Nephron progenitor cell (in vitro differentiated cells): ENCODE results near the gene DAAM2.

Experiments used
- DNase-seq: peaks from one replicate; pipeline ENCODE4 v3.0.0; 2021
- H3K27ac Mint-ChIP-seq: 2 replicates; pipeline ENCODE4 v1.8.0; 2021; ENCODE audit warnings: mild to moderate bottlenecking, moderate library complexity, mixed read lengths
- H3K27me3 Mint-ChIP-seq: 2 replicates; pipeline ENCODE4 v1.8.0; 2021; ENCODE audit warnings: mild to moderate bottlenecking, low read depth, mixed read lengths; ENCODE audit not compliant: poor library complexity
- H3K36me3 Mint-ChIP-seq: 2 replicates; pipeline ENCODE4 v1.8.0; 2021; ENCODE audit warnings: low read depth, mixed read lengths
- H3K4me1 Mint-ChIP-seq: 2 replicates; pipeline ENCODE4 v1.8.0; 2021; ENCODE audit warnings: mixed read lengths
- H3K4me3 Mint-ChIP-seq: 2 replicates; pipeline ENCODE4 v1.8.0; 2021; ENCODE audit warnings: mild to moderate bottlenecking, moderate library complexity, mixed read lengths
- H3K9me3 Mint-ChIP-seq: 2 replicates; pipeline ENCODE4 v1.8.0; 2021; ENCODE audit warnings: mild to moderate bottlenecking, moderate library complexity, mixed read lengths
- CTCF ChIP-seq: fragments of 200-600 bp; sonication (generic); IDR thresholded peaks from 2 replicates; pipeline ENCODE4 v1.5.0; 2021; ENCODE audit warnings: antibody characterized with exemption

The DAAM2 gene

GRCh38 chr6:39908838-39909583, 116.8 kb downstream of the DAAM2 start:
- no peak overlapping the region for H3K4me3 Mint-ChIP-seq

GRCh38 chr6:39909701-39910100, 117.5 kb downstream of the DAAM2 start:
- Mint-ChIP-seq H3K27me3 (peaks cover 2% of the 10 kb centered on the region), H3K4me3 (no peak overlapping the region), H3K36me3 (peaks cover 49% of the 10 kb centered on the region), H3K27ac (no peak overlapping the region), H3K4me1 (peaks cover 19% of the 10 kb centered on the region), H3K9me3 (no peaks in the 10 kb centered on the region)
- TF ChIP-seq CTCF = no peak
- no peak for DNase-seq

More at GRCh38 chr6:39908838-39909583, 116.8 kb downstream of the DAAM2 start:
- H3K27me3 Mint-ChIP-seq = peaks cover 2% of the 10 kb centered on the region
- H3K36me3 Mint-ChIP-seq = peaks cover 49% of the 10 kb centered on the region
- peaks cover 19% of the 10 kb centered on the region for H3K4me1 Mint-ChIP-seq
- no peak for TF ChIP-seq CTCF
- H3K27ac Mint-ChIP-seq = no peak overlapping the region
- no peak for DNase-seq
- H3K9me3 Mint-ChIP-seq = no peaks in the 10 kb centered on the region

GRCh38 chr6:39910164-39910563, 118.0 kb downstream of the DAAM2 start:
- no peak for TF ChIP-seq CTCF
- DNase-seq = no peak
- no peak overlapping the region for H3K27ac Mint-ChIP-seq
- no peaks in the 10 kb centered on the region for H3K9me3 Mint-ChIP-seq
- H3K36me3 Mint-ChIP-seq = peaks cover 51% of the 10 kb centered on the region
- H3K4me3 Mint-ChIP-seq = no peak overlapping the region
- peaks cover 2% of the 10 kb centered on the region for H3K27me3 Mint-ChIP-seq
- peaks cover 18% of the 10 kb centered on the region for H3K4me1 Mint-ChIP-seq

- Mint-ChIP-seq H3K27ac (no peak overlapping the region), H3K36me3 (peaks cover 51% of the 10 kb centered on the region), H3K27me3 (peaks cover 2% of the 10 kb centered on the region), H3K4me3 (no peak overlapping the region), H3K4me1 (peaks cover 12% of the 10 kb centered on the region), H3K9me3 (no peaks in the 10 kb centered on the region)
- DNase-seq = no peak
- no peak for TF ChIP-seq CTCF
These were observed 118.6 kb downstream of the DAAM2 start for GRCh38 chr6:39910744-39911143.

GRCh38 chr6:39911513-39912125, 119.4 kb downstream of the DAAM2 start:
- Mint-ChIP-seq H3K9me3 (no peaks in the 10 kb centered on the region), H3K27ac (no peak overlapping the region), H3K4me1 (peaks cover 4% of the 10 kb centered on the region), H3K4me3 (no peak overlapping the region), H3K36me3 (peaks cover 48% of the 10 kb centered on the region), H3K27me3 (peaks cover 2% of the 10 kb centered on the region)
- DNase-seq = no peak
- no peak for TF ChIP-seq CTCF

- no peak for TF ChIP-seq CTCF
- Mint-ChIP-seq H3K9me3 (no peaks in the 10 kb centered on the region), H3K4me3 (no peak overlapping the region), H3K36me3 (peaks cover 45% of the 10 kb centered on the region), H3K4me1 (peaks cover 4% of the 10 kb centered on the region), H3K27ac (no peak overlapping the region), H3K27me3 (peaks cover 2% of the 10 kb centered on the region)
- no peak for DNase-seq
These were observed 120.3 kb downstream of the DAAM2 start for GRCh38 chr6:39912446-39912845.
